Measurements from ENCODE around the gene LHFPL2.

Gene LHFPL2

GRCh38 chr5:78526049-78526525, 122.5 kb downstream of the LHFPL2 start:
- Histone ChIP-seq H3K4me3 (replicated peaks; ENCODE audit: insufficient read depth, low read length) (no peak overlapping the region), H3K27ac (replicated peaks) (no peak overlapping the region), H3K27me3 (ENCODE audit: insufficient read depth, poor library complexity, severe bottlenecking) (no peaks in the 10 kb centered on the region)
- TF ChIP-seq REST (IDR thresholded peaks at IDR 0.05; ENCODE audit: insufficient replicate concordance, low read depth) (no peak), CTCF (IDR thresholded peaks at IDR 0.05; ENCODE audit: insufficient read depth, low read length) (no peak), POLR2AphosphoS5 (IDR thresholded peaks at IDR 0.05; ENCODE audit: low read depth) (no peak), SPI1 (IDR thresholded peaks at IDR 0.05; ENCODE audit: borderline replicate concordance, low read depth) (no peak), GABPA (IDR thresholded peaks at IDR 0.05; ENCODE audit: low read depth) (no peak)
- DNase-seq (ENCODE audit: low read depth in 1 of 2, low spot score in 1 of 2), result no peak

- no peak overlapping the region for H3K4me3 ChIP-seq (replicated peaks; ENCODE audit: insufficient read depth, low read length)
- no peak for DNase-seq (ENCODE audit: low read depth in 1 of 2, low spot score in 1 of 2)
- H3K27me3 ChIP-seq (ENCODE audit: insufficient read depth, poor library complexity, severe bottlenecking), result no peaks in the 10 kb centered on the region
- TF ChIP-seq GABPA (IDR thresholded peaks at IDR 0.05; ENCODE audit: low read depth) (no peak), CTCF (IDR thresholded peaks at IDR 0.05; ENCODE audit: insufficient read depth, low read length) (no peak), REST (IDR thresholded peaks at IDR 0.05; ENCODE audit: insufficient replicate concordance, low read depth) (no peak), SPI1 (IDR thresholded peaks at IDR 0.05; ENCODE audit: borderline replicate concordance, low read depth) (no peak), POLR2AphosphoS5 (IDR thresholded peaks at IDR 0.05; ENCODE audit: low read depth) (no peak)
- no peak overlapping the region for H3K27ac ChIP-seq (replicated peaks)
These were observed 125.0 kb downstream of the LHFPL2 start for GRCh38 chr5:78523314-78524193.

- Histone ChIP-seq H3K4me3 (replicated peaks; ENCODE audit: insufficient read depth, low read length) (no peak overlapping the region), H3K27ac (replicated peaks) (no peak overlapping the region), H3K27me3 (ENCODE audit: insufficient read depth, poor library complexity, severe bottlenecking) (no peaks in the 10 kb centered on the region)
- TF ChIP-seq POLR2AphosphoS5 (IDR thresholded peaks at IDR 0.05; ENCODE audit: low read depth) (no peak), SPI1 (IDR thresholded peaks at IDR 0.05; ENCODE audit: borderline replicate concordance, low read depth) (no peak), GABPA (IDR thresholded peaks at IDR 0.05; ENCODE audit: low read depth) (no peak), REST (IDR thresholded peaks at IDR 0.05; ENCODE audit: insufficient replicate concordance, low read depth) (no peak), CTCF (IDR thresholded peaks at IDR 0.05; ENCODE audit: insufficient read depth, low read length) (no peak)
- DNase-seq (ENCODE audit: low read depth in 1 of 2, low spot score in 1 of 2), result no peak
These were observed 125.9 kb downstream of the LHFPL2 start for GRCh38 chr5:78522476-78523260.
